Measurements from ENCODE around the gene ADNP.

GRCh38 chr20:50854506-50855249, 76.6 kb downstream of the ADNP start:
- TF ChIP-seq CTCF (conservative IDR thresholded peaks at IDR 0.05) (no peak), ZFX (IDR thresholded peaks at IDR 0.05) (no peak)

Data from C4-2B (cell line).